Activated T-helper 17 cell treated with anti-CD3 and anti-CD28 coated beads, Interleukin-2, amount 50 U/mL, for 72 hours (primary cell): Measurements from ENCODE around the gene IFT22. TPM values are rescaled to one million over a fixed set of nuclear protein-coding genes. Genes with fewer than 3 reads are reported as not detected.
"Not testable (repeated sequence)": the region's sequence is repeated elsewhere in the genome, so short reads cannot be mapped to it uniquely, and the experiment has no call there.

Experiments
- ATAC-seq: fragments of 150-1000 bp; cut with Tn5 transposase; replicated peaks from 2 replicates; pipeline ENCODE4 v1.10.0; 2021; ENCODE audit warnings: mild to moderate bottlenecking, moderate library complexity
- H3K27ac Mint-ChIP-seq: one replicate; pipeline ENCODE4 v1.8.0; 2022; ENCODE audit warnings: mixed read lengths
- H3K27me3 Mint-ChIP-seq: one replicate; pipeline ENCODE4 v1.8.0; 2022; ENCODE audit warnings: mixed read lengths
- H3K36me3 Mint-ChIP-seq: one replicate; pipeline ENCODE4 v1.8.0; 2022; ENCODE audit warnings: low read depth, mild to moderate bottlenecking, mixed read lengths
- H3K4me1 Mint-ChIP-seq: one replicate; pipeline ENCODE4 v1.8.0; 2022; ENCODE audit warnings: mixed read lengths
- H3K4me3 Mint-ChIP-seq: one replicate; pipeline ENCODE4 v1.8.0; 2022; ENCODE audit warnings: mild to moderate bottlenecking, mixed read lengths
- H3K9me3 Mint-ChIP-seq: one replicate; pipeline ENCODE4 v1.8.0; 2022; ENCODE audit warnings: mixed read lengths
- total RNA-seq, 2 donors: library from RNA; stranded (reverse); gene quantifications; one replicate each; pipeline ENCODE4 v1.2.3, GENCODE V29; 2022

Gene IFT22
- 1 to 10 TPM; 3.4 to 8.2 TPM for total RNA-seq

DNA sequence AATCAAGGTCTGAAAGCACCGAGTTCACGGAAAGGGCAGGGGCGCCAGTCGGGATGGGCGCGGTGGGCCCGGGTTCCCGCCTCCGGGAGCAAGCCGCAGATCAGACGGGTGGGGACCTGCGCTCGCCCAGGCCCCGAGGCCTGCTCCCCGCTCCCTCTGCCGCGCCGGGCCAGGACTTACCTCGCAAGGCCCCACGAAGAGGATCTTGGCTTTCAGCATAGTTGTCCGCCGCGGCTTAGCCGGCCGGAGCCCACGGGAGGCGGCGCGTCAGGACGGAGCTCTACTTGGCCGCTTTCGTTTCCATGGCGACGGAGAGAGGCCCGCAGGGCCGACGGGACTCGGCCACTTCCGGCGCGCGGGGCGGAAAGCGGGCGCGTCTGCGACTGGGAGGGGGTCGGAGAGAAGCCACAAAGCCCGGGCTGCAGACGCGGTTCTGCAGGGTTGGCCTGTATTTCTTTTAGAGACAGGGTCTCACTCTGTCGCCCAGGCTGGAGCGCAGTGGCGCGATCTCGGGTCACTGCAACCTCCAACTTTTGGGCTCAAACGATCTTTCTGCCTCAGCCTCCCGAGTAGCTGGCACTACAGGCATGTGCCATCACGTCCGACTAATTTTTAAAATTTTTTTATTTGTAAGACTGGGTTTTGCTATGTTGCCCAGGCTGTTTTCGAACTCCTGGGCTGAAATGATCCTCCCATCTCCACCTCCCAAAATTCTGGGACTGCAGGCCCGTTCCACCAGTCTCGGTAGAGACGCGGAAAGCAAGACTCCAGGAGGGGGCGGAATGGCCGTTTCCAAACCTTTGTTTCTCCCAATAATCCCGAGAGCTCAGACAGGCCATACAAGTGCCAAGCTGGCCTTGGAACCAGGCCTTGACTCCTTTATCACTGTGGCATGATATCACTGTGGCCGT is at the start of gene IFT22:
Gene IFT22, minus strand, starts transcription at position 322 of the 911 bp plus-strand sequence. Its CDS starts 103 bp downstream, at position 219.
- Mint-ChIP-seq H3K9me3 (no peaks in the 10 kb centered on the region), H3K36me3 (no peaks in the 10 kb centered on the region), H3K27me3 (no peaks in the 10 kb centered on the region), H3K27ac (peak within 1 kb of the TSS; percentile 92), H3K4me1 (no peaks in the 10 kb centered on the region), H3K4me3 (peak within 1 kb of the TSS; percentile 85)
- peak; percentile 99 for ATAC-seq

GRCh38 chr7:101370836-101371235 is 49.2 kb upstream of the IFT22 start:
- ATAC-seq = no peak
- no peak overlapping the region for H3K4me3 Mint-ChIP-seq
- no peak overlapping the region for H3K27ac Mint-ChIP-seq
- H3K36me3 Mint-ChIP-seq = no peaks in the 10 kb centered on the region
- no peaks in the 10 kb centered on the region for H3K9me3 Mint-ChIP-seq
- peaks cover 36% of the 10 kb centered on the region for H3K27me3 Mint-ChIP-seq
- peaks cover 5% of the 10 kb centered on the region for H3K4me1 Mint-ChIP-seq

DNA sequence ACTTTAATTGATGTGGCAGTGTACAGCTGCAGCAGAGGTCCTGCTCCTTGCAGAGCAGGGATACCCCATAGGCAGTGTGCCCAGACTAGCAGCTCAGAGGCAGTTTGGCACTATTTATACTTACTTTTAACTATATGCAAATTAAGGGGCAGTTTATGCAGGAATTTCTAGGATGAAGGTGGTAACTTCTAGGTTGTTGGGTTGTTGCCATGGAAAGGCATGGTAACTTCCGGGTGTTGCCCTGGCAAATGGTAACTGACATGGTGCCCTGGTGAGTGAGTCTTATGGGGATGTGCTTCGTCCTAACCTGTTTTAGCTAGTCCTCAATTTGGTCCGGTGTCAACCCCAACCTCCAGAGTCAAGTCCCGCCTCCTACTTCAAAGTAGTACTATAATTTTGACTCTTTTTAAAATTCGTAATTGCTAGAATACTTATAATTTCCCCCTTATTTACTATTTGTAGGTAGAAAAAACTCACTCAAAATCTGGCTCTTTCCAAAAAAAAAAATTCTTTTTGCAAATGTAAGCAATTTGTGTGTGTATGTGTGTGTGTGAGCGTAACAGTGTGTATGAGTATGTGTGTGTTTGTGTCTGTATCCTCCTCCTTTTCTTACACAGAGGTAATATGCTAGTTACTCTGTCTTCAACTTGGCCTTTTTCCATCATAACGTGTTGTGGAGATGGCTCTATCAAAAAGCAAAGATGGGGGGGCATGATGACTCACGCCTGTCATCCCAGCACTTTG is 47.0 kb upstream of the IFT22 start:
- H3K4me1 Mint-ChIP-seq = peaks cover 5% of the 10 kb centered on the region
- peaks cover 37% of the 10 kb centered on the region for H3K27me3 Mint-ChIP-seq
- no peak overlapping the region for H3K4me3 Mint-ChIP-seq
- no peaks in the 10 kb centered on the region for H3K36me3 Mint-ChIP-seq
- no peaks in the 10 kb centered on the region for H3K9me3 Mint-ChIP-seq
- ATAC-seq = no peak
- no peak overlapping the region for H3K27ac Mint-ChIP-seq

- H3K4me1 Mint-ChIP-seq = peaks cover 5% of the 10 kb centered on the region
- H3K27ac Mint-ChIP-seq = no peak overlapping the region
- ATAC-seq = no peak
- no peak overlapping the region for H3K4me3 Mint-ChIP-seq
- no peaks in the 10 kb centered on the region for H3K36me3 Mint-ChIP-seq
- peaks cover 31% of the 10 kb centered on the region for H3K27me3 Mint-ChIP-seq
- no peaks in the 10 kb centered on the region for H3K9me3 Mint-ChIP-seq
Observed at GRCh38 chr7:101367676-101368075, 46.1 kb upstream of the IFT22 start.

- Mint-ChIP-seq H3K4me1 (peaks cover 5% of the 10 kb centered on the region), H3K36me3 (no peaks in the 10 kb centered on the region), H3K9me3 (no peaks in the 10 kb centered on the region), H3K4me3 (no peak overlapping the region), H3K27me3 (peaks cover 22% of the 10 kb centered on the region), H3K27ac (no peak overlapping the region)
- no peak for ATAC-seq
Observed at GRCh38 chr7:101365956-101366355, 44.3 kb upstream of the IFT22 start.

- Mint-ChIP-seq H3K27ac (no peak overlapping the region), H3K4me3 (no peak overlapping the region), H3K9me3 (no peaks in the 10 kb centered on the region), H3K27me3 (peaks cover 16% of the 10 kb centered on the region), H3K36me3 (no peaks in the 10 kb centered on the region), H3K4me1 (no peaks in the 10 kb centered on the region)
- peak; percentile 92 for ATAC-seq
Observed at GRCh38 chr7:101363734-101364374, 42.2 kb upstream of the IFT22 start.

GRCh38 chr7:101363196-101363733 is 41.7 kb upstream of the IFT22 start:
- Mint-ChIP-seq H3K9me3 (no peaks in the 10 kb centered on the region), H3K27me3 (peaks cover 16% of the 10 kb centered on the region), H3K27ac (no peak overlapping the region), H3K36me3 (no peaks in the 10 kb centered on the region), H3K4me1 (no peaks in the 10 kb centered on the region), H3K4me3 (no peak overlapping the region)
- ATAC-seq = no peak

DNA sequence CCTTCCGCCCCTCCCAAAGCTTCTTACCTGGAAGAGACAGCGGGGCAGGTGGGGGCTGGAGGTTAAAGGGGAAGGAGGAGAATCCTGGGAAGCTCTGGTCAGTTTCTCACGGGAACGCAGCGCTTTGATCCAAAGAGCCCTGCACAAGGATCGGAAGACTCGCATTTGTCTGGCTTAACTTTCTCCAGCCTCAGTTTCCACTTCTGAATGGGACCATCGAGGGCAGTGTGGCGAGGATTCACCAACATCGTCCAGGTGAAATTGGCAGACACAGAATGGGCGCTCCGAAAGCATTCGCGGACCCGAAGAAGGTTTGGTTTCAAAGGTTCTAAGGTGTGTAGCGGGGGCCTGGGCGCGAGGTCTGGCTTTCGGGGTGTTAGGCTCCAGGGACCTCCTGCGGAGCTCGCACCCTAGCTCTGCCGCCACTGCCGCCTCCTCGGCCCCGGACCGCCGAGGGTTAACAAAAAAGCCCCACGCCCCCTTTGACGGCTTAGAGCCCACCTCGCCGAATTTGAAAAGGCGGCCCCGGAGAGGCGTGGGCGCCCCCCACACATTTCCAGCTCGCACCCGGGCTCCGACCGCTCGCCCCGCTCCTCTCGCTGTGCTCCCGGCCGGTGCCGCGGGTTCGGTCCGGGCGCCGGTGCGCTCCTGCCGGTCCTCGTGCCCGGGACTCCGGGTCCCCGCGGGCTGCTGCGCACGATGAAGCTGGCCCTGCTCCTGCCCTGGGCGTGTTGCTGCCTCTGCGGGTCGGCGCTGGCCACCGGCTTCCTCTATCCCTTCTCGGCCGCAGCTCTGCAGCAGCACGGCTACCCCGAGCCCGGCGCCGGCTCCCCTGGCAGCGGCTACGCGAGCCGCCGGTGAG is 41.0 kb upstream of the IFT22 start, which contains the start of gene COL26A1:
Gene COL26A1, plus strand, starts transcription at position 542 of the 862 bp plus-strand sequence. Its CDS starts 158 bp downstream, at position 700.
- H3K27ac Mint-ChIP-seq = no peak within 1 kb of the TSS
- no peak for ATAC-seq

GRCh38 chr7:101357433-101357832 is 35.8 kb upstream of the IFT22 start:
- H3K36me3 Mint-ChIP-seq = no peaks in the 10 kb centered on the region
- peaks cover 4% of the 10 kb centered on the region for H3K27me3 Mint-ChIP-seq
- peaks cover 5% of the 10 kb centered on the region for H3K4me1 Mint-ChIP-seq
- H3K4me3 Mint-ChIP-seq = no peak overlapping the region
- no peaks in the 10 kb centered on the region for H3K9me3 Mint-ChIP-seq
- H3K27ac Mint-ChIP-seq = no peak overlapping the region
- no peak for ATAC-seq

More for the DNA sequence above, 41.0 kb upstream of the IFT22 start, which contains the start of gene COL26A1:
- Mint-ChIP-seq H3K4me1 (no peaks in the 10 kb centered on the region), H3K36me3 (no peaks in the 10 kb centered on the region), H3K9me3 (no peaks in the 10 kb centered on the region), H3K4me3 (peak within 1 kb of the TSS; percentile 28), H3K27me3 (peaks cover 12% of the 10 kb centered on the region)

DNA sequence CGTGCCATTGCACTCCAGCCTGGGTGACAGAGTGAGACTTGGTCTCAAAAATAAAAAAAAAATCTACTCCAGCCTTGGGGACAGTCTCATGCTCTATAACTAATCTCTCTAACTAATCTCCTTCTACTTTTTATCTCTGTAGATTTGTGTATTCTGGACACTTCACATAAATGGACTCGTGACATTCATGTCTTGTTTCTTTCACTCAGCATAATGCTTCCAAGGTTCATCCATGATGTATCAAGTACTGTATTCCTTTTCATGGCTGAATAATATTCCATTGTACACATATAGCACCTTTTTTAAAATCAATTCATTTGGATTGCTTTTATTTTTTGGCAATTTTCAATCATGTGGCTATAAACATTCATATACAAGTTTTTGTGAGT is 31.3 kb upstream of the IFT22 start:
- H3K27ac Mint-ChIP-seq = no peak overlapping the region
- no peaks in the 10 kb centered on the region for H3K9me3 Mint-ChIP-seq
- peaks cover 10% of the 10 kb centered on the region for H3K4me1 Mint-ChIP-seq
- H3K36me3 Mint-ChIP-seq = no peaks in the 10 kb centered on the region
- H3K27me3 Mint-ChIP-seq = peaks cover 4% of the 10 kb centered on the region
- no peak for ATAC-seq
- H3K4me3 Mint-ChIP-seq = no peak overlapping the region

DNA sequence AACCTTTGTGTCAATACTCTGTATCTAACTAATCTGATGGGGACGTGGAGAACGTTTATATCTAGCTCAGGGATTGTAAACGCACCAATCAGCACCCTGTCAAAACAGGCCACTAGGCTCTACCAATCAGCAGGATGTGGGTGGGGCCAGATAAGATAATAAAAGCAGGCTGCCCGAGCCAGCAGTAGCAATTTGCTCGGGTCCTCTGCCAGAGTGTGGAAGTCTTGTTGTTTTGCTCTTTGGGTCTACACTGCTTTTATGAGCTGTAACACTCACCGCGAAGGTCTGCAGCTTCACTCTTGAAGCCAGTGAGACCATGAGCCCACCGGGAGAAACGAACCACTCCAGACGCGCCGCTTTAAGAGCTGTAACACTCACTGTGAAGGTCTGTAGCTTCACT is 27.7 kb upstream of the IFT22 start:
- not testable (repeated sequence) for H3K9me3 Mint-ChIP-seq, H3K27me3 Mint-ChIP-seq, ATAC-seq, H3K4me3 Mint-ChIP-seq, H3K36me3 Mint-ChIP-seq, H3K4me1 Mint-ChIP-seq, H3K27ac Mint-ChIP-seq

DNA sequence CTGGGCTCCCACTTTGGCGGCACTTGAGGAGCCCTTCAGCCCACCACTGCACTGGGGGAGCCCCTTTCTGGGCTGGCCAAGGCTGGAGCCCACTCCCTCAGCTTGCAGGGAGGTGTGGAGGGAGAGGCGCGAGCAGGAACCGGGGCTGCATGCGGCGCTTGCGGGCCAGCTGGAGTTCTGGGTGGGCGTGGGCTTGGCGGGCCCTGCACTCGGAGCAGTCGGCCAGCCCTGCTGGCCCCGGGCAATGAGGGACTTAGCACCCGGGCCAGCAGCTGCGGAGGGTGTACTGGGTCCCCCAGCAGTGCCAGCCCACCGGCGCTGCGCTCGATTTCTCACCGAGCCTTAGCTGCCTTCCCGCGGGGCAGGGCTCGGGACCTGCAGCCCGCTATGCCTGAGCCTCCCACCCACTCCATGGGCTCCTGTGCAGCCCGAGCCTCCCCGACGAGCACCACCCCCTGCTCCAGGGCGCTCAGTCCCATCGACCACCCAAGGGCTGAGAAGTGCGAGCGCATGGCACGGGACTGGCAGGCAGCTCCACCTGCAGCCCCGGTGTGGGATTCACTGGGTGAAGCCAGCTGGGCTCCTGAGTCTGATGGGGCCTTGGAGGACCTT is 26.9 kb upstream of the IFT22 start:
- H3K36me3 Mint-ChIP-seq, ATAC-seq, H3K9me3 Mint-ChIP-seq, H3K27me3 Mint-ChIP-seq, H3K27ac Mint-ChIP-seq, H3K4me3 Mint-ChIP-seq, H3K4me1 Mint-ChIP-seq: not testable (repeated sequence)

GRCh38 chr7:101347477-101347876 is 25.9 kb upstream of the IFT22 start:
- H3K9me3 Mint-ChIP-seq = no peaks in the 10 kb centered on the region
- H3K27me3 Mint-ChIP-seq = no peaks in the 10 kb centered on the region

More at GRCh38 chr7:101347477-101347876, 25.9 kb upstream of the IFT22 start:
- no peak for ATAC-seq
- H3K27ac Mint-ChIP-seq = no peak overlapping the region
- H3K36me3 Mint-ChIP-seq = no peaks in the 10 kb centered on the region
- H3K4me3 Mint-ChIP-seq = no peak overlapping the region
- peaks cover 5% of the 10 kb centered on the region for H3K4me1 Mint-ChIP-seq
